SK-N-SH (cell line): Measurements from ENCODE around the gene MBNL2. TPM values are rescaled to one million over a fixed set of nuclear protein-coding genes. Genes with fewer than 3 reads are reported as not detected.

ENCODE experiments used
- CTCF ChIA-PET: fragments of 300-600, 350-600 bp; formaldehyde crosslinking; extraction: SDS; loops from one replicate; lab custom pipeline; 2021; lab: Yijun Ruan, JAX
- POLR2A ChIA-PET: fragments of 350-600 bp; sonication (Branson Sonifier 250); formaldehyde crosslinking; extraction: SDS; loops from one replicate; lab custom pipeline; 2020; ENCODE audit warnings: antibody characterized with exemption, inconsistent platforms; lab: Yijun Ruan, JAX
- DNase-seq: peaks from one replicate; pipeline ENCODE4 v3.0.0; 2012
- H2AFZ ChIP-seq: fragments of 200-600 bp; sonication (generic); 2 replicates; pipeline ENCODE4 v1.8.1; 2016; ENCODE audit warnings: antibody characterized with exemption, mild to moderate bottlenecking, low read depth
- H3F3A ChIP-seq: fragments of 200-600 bp; sonication (generic); replicated peaks from 2 replicates; pipeline ENCODE3; 2016; ENCODE audit warnings: antibody characterized with exemption, mild to moderate bottlenecking; ENCODE audit not compliant: insufficient read depth
- H3K27ac ChIP-seq, 2 experiments: fragments of 200-500 bp in 1 of 2; fragments of 200-600 bp in 1 of 2; sonication (Bioruptor generic) in 1 of 2; sonication (generic), shearing (Covaris generic) in 1 of 2; 2 replicates each; pipeline versions ENCODE4 v1.5.1 to v1.6.1; 2014 to 2016; ENCODE audit warnings: low read depth in 2 of 2, inconsistent platforms in 1 of 2, low read length in 1 of 2, mild to moderate bottlenecking in 1 of 2, mixed read lengths in 1 of 2
- H3K27me3 ChIP-seq: fragments of 200-600 bp; sonication (generic), shearing (Covaris generic); 2 replicates; pipeline ENCODE4 v1.6.1; 2016; ENCODE audit warnings: mixed run types; ENCODE audit not compliant: insufficient read depth
- H3K36me3 ChIP-seq, 2 experiments: fragments of 200-500 bp in 1 of 2; fragments of 200-600 bp in 1 of 2; sonication (Bioruptor generic) in 1 of 2; sonication (generic) in 1 of 2; replicated peaks in 1 of 2; 2 replicates each; pipeline versions ENCODE3 to v1.5.1; 2014 to 2016; ENCODE audit warnings: low read length in 1 of 2, mild to moderate bottlenecking in 1 of 2; ENCODE audit not compliant: insufficient read depth in 2 of 2, control insufficient read depth in 1 of 2
- H3K4me1 ChIP-seq, 2 experiments: fragments of 200-500 bp in 1 of 2; fragments of 200-600 bp in 1 of 2; sonication (Bioruptor generic) in 1 of 2; sonication (generic), shearing (Covaris generic) in 1 of 2; 2 replicates each; pipeline versions ENCODE4 v1.5.1 to v1.6.1; 2014 to 2016; ENCODE audit warnings: low read depth in 1 of 2, low read length in 1 of 2, mixed run types in 1 of 2; ENCODE audit not compliant: insufficient read depth in 2 of 2, control insufficient read depth in 1 of 2
- H3K4me2 ChIP-seq: fragments of 200-600 bp; sonication (generic), shearing (Covaris generic); 2 replicates; pipeline ENCODE4 v1.6.1; 2017; ENCODE audit warnings: mixed run types
- H3K4me3 ChIP-seq, 2 experiments: fragments of 200-500 bp in 1 of 2; fragments of 200-600 bp in 1 of 2; sonication (Bioruptor generic) in 1 of 2; sonication (generic), shearing (Covaris generic) in 1 of 2; 2 replicates each; pipeline versions ENCODE4 v1.5.1 to v1.8.1; 2014 to 2016; ENCODE audit warnings: low read depth in 2 of 2, inconsistent platforms in 1 of 2, low read length in 1 of 2, mild to moderate bottlenecking in 1 of 2, mixed read lengths in 1 of 2, moderate library complexity in 1 of 2
- H3K79me2 ChIP-seq: fragments of 200-600 bp; sonication (generic); 2 replicates; pipeline ENCODE4 v1.8.1; 2017; ENCODE audit warnings: mild to moderate bottlenecking; ENCODE audit not compliant: insufficient read depth
- H3K9ac ChIP-seq: fragments of 200-600 bp; sonication (generic); 2 replicates; pipeline ENCODE4 v1.6.1; 2017; ENCODE audit warnings: mixed run types
- H3K9me2 ChIP-seq: fragments of 200-600 bp; sonication (generic); 2 replicates; pipeline ENCODE4 v1.6.1; 2017; ENCODE audit warnings: mixed run types
- H3K9me3 ChIP-seq: fragments of 200-600 bp; sonication (generic); 2 replicates; pipeline ENCODE4 v1.6.1; 2017; ENCODE audit warnings: mixed run types, mild to moderate bottlenecking, moderate library complexity
- H4K20me1 ChIP-seq: fragments of 200-600 bp; sonication (generic); 2 replicates; pipeline ENCODE4 v1.6.1; 2017; ENCODE audit warnings: mild to moderate bottlenecking, mixed run types; ENCODE audit not compliant: insufficient read depth
- EP300 ChIP-seq, 2 experiments: IDR thresholded peaks; 2 replicates each; pipeline versions ENCODE4 v1.4.0 to v1.6.1; 2012; ENCODE audit warnings: borderline replicate concordance in 1 of 2, low read depth in 1 of 2, low read length in 1 of 2
- EZH2phosphoT487 ChIP-seq: fragments of 200-600 bp; sonication (generic); IDR thresholded peaks from 2 replicates; pipeline ENCODE4 v1.6.1; 2017; ENCODE audit warnings: low read depth, mixed run types, mild to moderate bottlenecking, antibody characterized with exemption, moderate library complexity, borderline replicate concordance
- FOSL2 ChIP-seq: IDR thresholded peaks from 2 replicates; pipeline ENCODE4 v1.4.0; 2012; ENCODE audit warnings: low read depth, mild to moderate bottlenecking, moderate library complexity, borderline replicate concordance
- GABPA ChIP-seq: IDR thresholded peaks from 2 replicates; pipeline ENCODE4 v1.4.0; 2012; ENCODE audit warnings: low read depth, mild to moderate bottlenecking
- GATA2 ChIP-seq: sonication (generic); formaldehyde crosslinking; IDR thresholded peaks from 2 replicates; pipeline ENCODE4 v1.5.0; 2020; ENCODE audit warnings: mild to moderate bottlenecking, missing genetic modification reagents
- JUND ChIP-seq: IDR thresholded peaks from 2 replicates; pipeline ENCODE4 v1.4.0; 2012
- MEF2A ChIP-seq: IDR thresholded peaks from 2 replicates; pipeline ENCODE4 v1.4.0; 2012; ENCODE audit warnings: low read depth, borderline replicate concordance
- MXI1 ChIP-seq: IDR thresholded peaks from 2 replicates; pipeline ENCODE4 v1.6.1; 2012; ENCODE audit warnings: mild to moderate bottlenecking, low read depth, low read length, improper control_type of control experiment
- NFIC ChIP-seq: IDR thresholded peaks from 2 replicates; pipeline ENCODE4 v1.4.0; 2012; ENCODE audit warnings: borderline replicate concordance
- POLR2AphosphoS5 ChIP-seq: IDR thresholded peaks from 2 replicates; pipeline ENCODE4 v1.6.1; 2012; ENCODE audit warnings: low read depth, low read length
- RCOR1 ChIP-seq: fragments of 150-350 bp; IDR thresholded peaks from 2 replicates; pipeline ENCODE4 v1.6.1; 2017; ENCODE audit warnings: antibody characterized with exemption, low read length
- RFX5 ChIP-seq: IDR thresholded peaks from 2 replicates; pipeline ENCODE4 v1.6.1; 2012; ENCODE audit warnings: mild to moderate bottlenecking, improper control_type of control experiment, low read length
- RXRA ChIP-seq: IDR thresholded peaks from 2 replicates; pipeline ENCODE4 v1.4.0; 2012; ENCODE audit warnings: low read depth, mild to moderate bottlenecking, borderline replicate concordance
- SIN3A ChIP-seq: IDR thresholded peaks from 2 replicates; pipeline ENCODE4 v1.6.1; 2012; ENCODE audit warnings: low read depth, mild to moderate bottlenecking, low read length, moderate library complexity, borderline replicate concordance
- SMC3 ChIP-seq: IDR thresholded peaks from 2 replicates; pipeline ENCODE4 v1.6.1; 2012; ENCODE audit warnings: low read depth, low read length, improper control_type of control experiment
- TCF12 ChIP-seq: IDR thresholded peaks from 2 replicates; pipeline ENCODE4 v1.4.0; 2012
- TEAD4 ChIP-seq: IDR thresholded peaks from 2 replicates; pipeline ENCODE4 v1.4.0; 2012; ENCODE audit warnings: mild to moderate bottlenecking, borderline replicate concordance; ENCODE audit not compliant: insufficient read depth
- YY1 ChIP-seq: IDR thresholded peaks from 2 replicates; pipeline ENCODE4 v1.4.0; 2012; ENCODE audit warnings: low read depth, mild to moderate bottlenecking
- WGBS: methylation state at CpG from one replicate; pipeline ENCODE4 v1.1.6; 2017; ENCODE audit warnings: low lambda C conversion rate; 5-methylcytosine and 5-hydroxymethylcytosine counted together
- polyA plus RNA-seq, 3 experiments: library from polyadenylated mRNA; depleted of rRNA; stranded (reverse); fragments of >200 nt; gene quantifications; 2 replicates each; pipeline ENCODE4 v1.2.3, GENCODE V29; 2012
- TF ChIP-seq, protein P1 (sequence below): IDR thresholded peaks from 2 replicates; pipeline ENCODE4 v1.4.0; 2012; ENCODE audit warnings: low read depth, borderline replicate concordance
- TF ChIP-seq, protein P2 (sequence below): fragments of 150-350 bp; IDR thresholded peaks from 2 replicates; pipeline ENCODE4 v1.6.1; 2017; ENCODE audit warnings: antibody characterized with exemption, low read length, low read depth, borderline replicate concordance
- TF ChIP-seq, protein P3 (sequence below): IDR thresholded peaks from 2 replicates; pipeline ENCODE4 v1.4.0; 2012; ENCODE audit warnings: low read depth
- TF ChIP-seq, protein P4 (sequence below): fragments of 200-600 bp; sonication (generic); IDR thresholded peaks from 2 replicates; pipeline ENCODE4 v1.6.1; 2017; ENCODE audit warnings: antibody characterized with exemption, mild to moderate bottlenecking, moderate library complexity
- TF ChIP-seq, protein P5 (sequence below): fragments of 150-350 bp; IDR thresholded peaks from 2 replicates; pipeline ENCODE4 v1.6.1; 2016; ENCODE audit warnings: mild to moderate bottlenecking, low read depth, low read length
- TF ChIP-seq, protein P6 (sequence below): IDR thresholded peaks from 2 replicates; pipeline ENCODE4 v1.4.0; 2012; ENCODE audit warnings: low read depth, borderline replicate concordance

MBNL2 gene
- polyA plus RNA-seq, 1 of the 3 experiments (the other 2 are of a cell fraction): 24.5 TPM

DNA sequence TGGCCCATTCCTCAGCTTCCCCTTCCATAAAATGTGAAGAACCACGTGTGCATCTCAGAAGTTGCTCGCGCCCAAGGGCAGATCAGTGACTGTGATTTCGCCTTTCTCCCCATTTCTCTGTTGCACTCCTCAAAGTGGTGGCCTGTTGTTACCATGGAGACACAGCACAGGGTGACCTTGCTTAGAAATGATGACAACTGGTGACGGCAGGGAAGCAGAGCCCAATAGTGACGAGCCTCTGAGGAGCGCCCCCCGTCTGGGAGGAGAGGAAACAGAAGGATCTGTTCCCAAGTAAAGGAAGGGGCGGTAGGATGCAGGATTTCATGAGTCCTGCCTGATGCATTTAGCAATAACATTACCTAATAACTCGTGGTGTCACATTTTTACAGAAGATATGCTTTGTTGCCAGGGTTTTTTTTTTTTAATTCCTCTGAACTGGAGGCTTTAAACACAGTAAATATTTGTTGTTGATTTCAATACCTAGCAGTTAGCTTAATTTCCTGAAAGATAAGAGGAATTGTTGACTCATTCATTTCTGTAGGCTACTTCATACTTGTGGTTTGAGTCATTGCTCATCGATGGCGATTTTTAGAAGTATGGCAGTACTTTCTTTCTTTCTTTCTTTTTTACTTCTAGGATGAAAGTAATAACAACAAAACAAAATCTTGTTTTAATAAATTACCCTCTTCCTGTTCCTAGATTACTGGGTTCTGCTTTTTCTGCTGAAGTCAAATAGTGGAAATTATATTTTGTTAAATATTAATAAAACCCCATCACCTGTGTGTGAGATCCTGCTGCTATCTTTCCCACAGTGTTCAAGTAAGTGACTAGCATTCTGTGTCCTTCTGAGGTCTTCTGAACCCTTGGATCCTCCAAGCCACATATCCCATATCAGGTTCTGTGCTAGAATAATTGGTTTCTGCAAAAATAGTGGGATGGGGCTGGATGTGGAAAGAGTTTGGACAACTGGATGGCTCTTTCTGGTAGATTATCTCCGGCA lies 36.0 kb downstream of the MBNL2 start:
- WGBS: 33% methylated on average over 12 of the region's 13 CpGs
- TF ChIP-seq SMC3: no peak
- TF ChIP-seq GATA2 (CRISPR knock-in tag): no peak
- TF ChIP-seq POLR2AphosphoS5: peak; percentile 71; the same call in 1 of the 2 replicates
- TF ChIP-seq, protein P1, sequence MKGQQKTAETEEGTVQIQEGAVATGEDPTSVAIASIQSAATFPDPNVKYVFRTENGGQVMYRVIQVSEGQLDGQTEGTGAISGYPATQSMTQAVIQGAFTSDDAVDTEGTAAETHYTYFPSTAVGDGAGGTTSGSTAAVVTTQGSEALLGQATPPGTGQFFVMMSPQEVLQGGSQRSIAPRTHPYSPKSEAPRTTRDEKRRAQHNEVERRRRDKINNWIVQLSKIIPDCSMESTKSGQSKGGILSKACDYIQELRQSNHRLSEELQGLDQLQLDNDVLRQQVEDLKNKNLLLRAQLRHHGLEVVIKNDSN: no peak
- TF ChIP-seq, protein P2, sequence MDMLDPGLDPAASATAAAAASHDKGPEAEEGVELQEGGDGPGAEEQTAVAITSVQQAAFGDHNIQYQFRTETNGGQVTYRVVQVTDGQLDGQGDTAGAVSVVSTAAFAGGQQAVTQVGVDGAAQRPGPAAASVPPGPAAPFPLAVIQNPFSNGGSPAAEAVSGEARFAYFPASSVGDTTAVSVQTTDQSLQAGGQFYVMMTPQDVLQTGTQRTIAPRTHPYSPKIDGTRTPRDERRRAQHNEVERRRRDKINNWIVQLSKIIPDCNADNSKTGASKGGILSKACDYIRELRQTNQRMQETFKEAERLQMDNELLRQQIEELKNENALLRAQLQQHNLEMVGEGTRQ: no peak
- TF ChIP-seq MXI1: no peak
- TF ChIP-seq GABPA: 0 out of 2 replicates have a peak, but pooled peaks have one; percentile 15
- TF ChIP-seq, protein P3, sequence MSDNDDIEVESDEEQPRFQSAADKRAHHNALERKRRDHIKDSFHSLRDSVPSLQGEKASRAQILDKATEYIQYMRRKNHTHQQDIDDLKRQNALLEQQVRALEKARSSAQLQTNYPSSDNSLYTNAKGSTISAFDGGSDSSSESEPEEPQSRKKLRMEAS: no peak
- TF ChIP-seq JUND: peak; percentile 94
- TF ChIP-seq, protein P4, sequence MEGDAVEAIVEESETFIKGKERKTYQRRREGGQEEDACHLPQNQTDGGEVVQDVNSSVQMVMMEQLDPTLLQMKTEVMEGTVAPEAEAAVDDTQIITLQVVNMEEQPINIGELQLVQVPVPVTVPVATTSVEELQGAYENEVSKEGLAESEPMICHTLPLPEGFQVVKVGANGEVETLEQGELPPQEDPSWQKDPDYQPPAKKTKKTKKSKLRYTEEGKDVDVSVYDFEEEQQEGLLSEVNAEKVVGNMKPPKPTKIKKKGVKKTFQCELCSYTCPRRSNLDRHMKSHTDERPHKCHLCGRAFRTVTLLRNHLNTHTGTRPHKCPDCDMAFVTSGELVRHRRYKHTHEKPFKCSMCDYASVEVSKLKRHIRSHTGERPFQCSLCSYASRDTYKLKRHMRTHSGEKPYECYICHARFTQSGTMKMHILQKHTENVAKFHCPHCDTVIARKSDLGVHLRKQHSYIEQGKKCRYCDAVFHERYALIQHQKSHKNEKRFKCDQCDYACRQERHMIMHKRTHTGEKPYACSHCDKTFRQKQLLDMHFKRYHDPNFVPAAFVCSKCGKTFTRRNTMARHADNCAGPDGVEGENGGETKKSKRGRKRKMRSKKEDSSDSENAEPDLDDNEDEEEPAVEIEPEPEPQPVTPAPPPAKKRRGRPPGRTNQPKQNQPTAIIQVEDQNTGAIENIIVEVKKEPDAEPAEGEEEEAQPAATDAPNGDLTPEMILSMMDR: peak; percentile 42
- TF ChIP-seq RCOR1: no peak
- TF ChIP-seq EZH2phosphoT487: no peak
- TF ChIP-seq, protein P5, sequence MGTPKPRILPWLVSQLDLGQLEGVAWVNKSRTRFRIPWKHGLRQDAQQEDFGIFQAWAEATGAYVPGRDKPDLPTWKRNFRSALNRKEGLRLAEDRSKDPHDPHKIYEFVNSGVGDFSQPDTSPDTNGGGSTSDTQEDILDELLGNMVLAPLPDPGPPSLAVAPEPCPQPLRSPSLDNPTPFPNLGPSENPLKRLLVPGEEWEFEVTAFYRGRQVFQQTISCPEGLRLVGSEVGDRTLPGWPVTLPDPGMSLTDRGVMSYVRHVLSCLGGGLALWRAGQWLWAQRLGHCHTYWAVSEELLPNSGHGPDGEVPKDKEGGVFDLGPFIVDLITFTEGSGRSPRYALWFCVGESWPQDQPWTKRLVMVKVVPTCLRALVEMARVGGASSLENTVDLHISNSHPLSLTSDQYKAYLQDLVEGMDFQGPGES: no peak
- peak; percentile 30 to 89; a peak in 2 of 4 replicates for TF ChIP-seq EP300 (IDR thresholded peaks at IDR 0.05; ENCODE audit: borderline replicate concordance in 1 of 2, low read depth in 1 of 2, low read length in 1 of 2)
- peak; percentile 94 for TF ChIP-seq FOSL2
- no peak for TF ChIP-seq YY1
- TF ChIP-seq RXRA: 0 out of 2 replicates have a peak, but pooled peaks have one; percentile 26
- TF ChIP-seq, protein P6, sequence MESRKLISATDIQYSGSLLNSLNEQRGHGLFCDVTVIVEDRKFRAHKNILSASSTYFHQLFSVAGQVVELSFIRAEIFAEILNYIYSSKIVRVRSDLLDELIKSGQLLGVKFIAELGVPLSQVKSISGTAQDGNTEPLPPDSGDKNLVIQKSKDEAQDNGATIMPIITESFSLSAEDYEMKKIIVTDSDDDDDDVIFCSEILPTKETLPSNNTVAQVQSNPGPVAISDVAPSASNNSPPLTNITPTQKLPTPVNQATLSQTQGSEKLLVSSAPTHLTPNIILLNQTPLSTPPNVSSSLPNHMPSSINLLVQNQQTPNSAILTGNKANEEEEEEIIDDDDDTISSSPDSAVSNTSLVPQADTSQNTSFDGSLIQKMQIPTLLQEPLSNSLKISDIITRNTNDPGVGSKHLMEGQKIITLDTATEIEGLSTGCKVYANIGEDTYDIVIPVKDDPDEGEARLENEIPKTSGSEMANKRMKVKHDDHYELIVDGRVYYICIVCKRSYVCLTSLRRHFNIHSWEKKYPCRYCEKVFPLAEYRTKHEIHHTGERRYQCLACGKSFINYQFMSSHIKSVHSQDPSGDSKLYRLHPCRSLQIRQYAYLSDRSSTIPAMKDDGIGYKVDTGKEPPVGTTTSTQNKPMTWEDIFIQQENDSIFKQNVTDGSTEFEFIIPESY: no peak
- TF ChIP-seq RFX5: peak; percentile 83
- TF ChIP-seq SIN3A: no peak
- TF ChIP-seq TCF12: peak; percentile 87
- no peak; the same call in 1 of the 2 replicates for TF ChIP-seq NFIC
- TF ChIP-seq MEF2A: peak; percentile 58; the same call in 1 of the 2 replicates
- TF ChIP-seq TEAD4: peak; percentile 57

More for the DNA sequence above, 36.0 kb downstream of the MBNL2 start:
- H3F3A ChIP-seq: peaks cover 62% of the 10 kb centered on the region
- ChIA-PET CTCF (no interaction called here), POLR2A (no interaction called here)
- H3K4me2 ChIP-seq: peak overlapping the region; percentile 70
- H4K20me1 ChIP-seq: no peaks in the 10 kb centered on the region
- no peak overlapping the region for H3K4me3 ChIP-seq
- peak overlapping the region; percentile 82 to 97; a peak in 3 of 4 replicates for H3K27ac ChIP-seq
- no peak overlapping the region for H2AFZ ChIP-seq
- peak overlapping the region; percentile 70 for H3K9ac ChIP-seq
- no peaks in the 10 kb centered on the region for H3K9me2 ChIP-seq
- peaks cover 91% of the 10 kb centered on the region for H3K79me2 ChIP-seq
- H3K9me3 ChIP-seq: no peaks in the 10 kb centered on the region
- no peak for DNase-seq
- peaks cover 7 to 32% of the 10 kb centered on the region in 2 experiments for H3K36me3 ChIP-seq
- no peaks in the 10 kb centered on the region for H3K27me3 ChIP-seq
- H3K4me1 ChIP-seq: peaks cover 31 to 57% of the 10 kb centered on the region in 2 experiments
